A673 (cell line): ENCODE results near the gene GRIA1. TPM values are rescaled to one million over a fixed set of nuclear protein-coding genes. Genes with fewer than 3 reads are reported as not detected.

Experiments used
- BruUV-seq: library from RNA; stranded (reverse); fragments of 400-500 nt; replicated peaks from 2 replicates; lab custom pipeline; 2021; lab: Mats Ljungman, UMichigan
- CTCF ChIA-PET: fragments of 300-600 bp; sonication (Branson Sonifier 250); formaldehyde crosslinking; loops from one replicate; lab custom pipeline; 2022; ENCODE audit warnings: antibody characterized with exemption; lab: Charles Lee
- POLR2A ChIA-PET: fragments of 300-600 bp; sonication (Branson Sonifier 250); formaldehyde crosslinking; loops from one replicate; lab custom pipeline; 2022; ENCODE audit warnings: antibody characterized with exemption; ENCODE audit not compliant: low non-redundant PET; lab: Charles Lee
- DNase-seq: peaks from one replicate; pipeline ENCODE4 v3.0.0-alpha.2; 2015; ENCODE audit warnings: low spot score
- H3K27ac ChIP-seq: fragments of 200-600 bp; sonication (generic); 2 replicates; pipeline ENCODE4 v1.5.1; 2016; ENCODE audit warnings: mixed run types, low read depth, mild to moderate bottlenecking, mixed read lengths, antibody characterized with exemption, low read length; ENCODE audit not compliant: poor library complexity, severe bottlenecking
- H3K27me3 ChIP-seq: fragments of 200-600 bp; sonication (generic); replicated peaks from 2 replicates; pipeline ENCODE4 v1.6.1; 2017; ENCODE audit warnings: mixed run types, low read depth, mild to moderate bottlenecking, mixed read lengths, antibody characterized with exemption, low read length; ENCODE audit not compliant: insufficient read depth, poor library complexity
- H3K36me3 ChIP-seq: fragments of 200-600 bp; sonication (generic); 2 replicates; pipeline ENCODE4 v1.6.1; 2016; ENCODE audit warnings: mixed run types, mild to moderate bottlenecking, mixed read lengths, antibody characterized with exemption, low read length; ENCODE audit not compliant: insufficient read depth, poor library complexity, severe bottlenecking
- H3K4me1 ChIP-seq: fragments of 200-600 bp; sonication (generic); 2 replicates; pipeline ENCODE4 v1.6.1; 2017; ENCODE audit warnings: mixed run types, mild to moderate bottlenecking, mixed read lengths, antibody characterized with exemption, low read length; ENCODE audit not compliant: insufficient read depth, poor library complexity, severe bottlenecking
- H3K4me3 ChIP-seq: fragments of 200-600 bp; sonication (generic); 2 replicates; pipeline ENCODE4 v1.5.1; 2016; ENCODE audit warnings: low read depth, mixed run types, mild to moderate bottlenecking, mixed read lengths, low read length; ENCODE audit not compliant: poor library complexity, severe bottlenecking
- H3K9me3 ChIP-seq: fragments of 200-600 bp; sonication (generic); 2 replicates; pipeline ENCODE4 v1.6.1; 2016; ENCODE audit warnings: mixed run types, low read depth, mild to moderate bottlenecking, mixed read lengths, antibody characterized with exemption, low read length; ENCODE audit not compliant: poor library complexity, severe bottlenecking
- CTCF ChIP-seq: fragments of 300-800, 200-600 bp; sonication (generic); conservative IDR thresholded peaks from 2 replicates; pipeline ENCODE4 v1.5.1; 2017; ENCODE audit warnings: low read depth, mild to moderate bottlenecking, antibody characterized with exemption, low read length, moderate library complexity, mixed read lengths
- EZH2 ChIP-seq: fragments of 200-600 bp; sonication (generic); IDR thresholded peaks from 2 replicates; pipeline ENCODE4 v1.6.1; 2017; ENCODE audit warnings: borderline replicate concordance, low read depth, mild to moderate bottlenecking, mixed read lengths, antibody characterized with exemption, low read length; ENCODE audit not compliant: poor library complexity, severe bottlenecking
- intact Hi-C: fragments of 100-400 bp; cut with micrococcal nuclease; formaldehyde crosslinking; loops from one replicate; pipeline ENCODE4 v1.10.0; 2022; ENCODE audit not compliant: unreplicated experiment
- total RNA-seq: library from RNA; stranded (reverse); gene quantifications from 2 replicates; pipeline ENCODE4 v1.2.3, GENCODE V29; 2021

The GRIA1 gene
- total RNA-seq, 1 experiment from 2014 or later, result 0.69 TPM

- DNase-seq, result peak; percentile 90
- ChIA-PET CTCF (interaction anchor here (0.6 kb wide), 1 partner anchor 10 kb away, joined by 3 read pairs; no protein-coding TSS in a partner anchor), POLR2A (no interaction called here)
- Histone ChIP-seq H3K36me3 (no peaks in the 10 kb centered on the region), H3K9me3 (peaks cover 14% of the 10 kb centered on the region), H3K4me3 (no peak overlapping the region), H3K4me1 (peaks cover 23% of the 10 kb centered on the region), H3K27me3 (no peaks in the 10 kb centered on the region), H3K27ac (peak overlapping the region; percentile 82)
- no TSS peak for BruUV-seq
- intact Hi-C loops, result no loop called here
- TF ChIP-seq CTCF, result no peak
- no peak for TF ChIP-seq EZH2
Observed at GRCh38 chr5:153517241-153517611, 26.8 kb downstream of the GRIA1 start.

- ChIA-PET POLR2A (no interaction called here), CTCF (no interaction called here)
- no peaks in the 10 kb centered on the region for H3K36me3 ChIP-seq
- TF ChIP-seq CTCF (no peak), EZH2 (no peak)
- no peak overlapping the region for H3K4me3 ChIP-seq
- H3K27me3 ChIP-seq, result no peaks in the 10 kb centered on the region
- no TSS peak for BruUV-seq
- H3K4me1 ChIP-seq, result peaks cover 39% of the 10 kb centered on the region
- H3K27ac ChIP-seq, result no peak overlapping the region
- no peak for DNase-seq
- no peaks in the 10 kb centered on the region for H3K9me3 ChIP-seq
- intact Hi-C loops, result no loop called here
Observed at GRCh38 chr5:153520137-153520536, 29.7 kb downstream of the GRIA1 start.

- no TSS peak for BruUV-seq
- ChIA-PET POLR2A (no interaction called here), CTCF (no interaction called here)
- intact Hi-C loops, result no loop called here
- Histone ChIP-seq H3K4me3 (no peak overlapping the region), H3K36me3 (no peaks in the 10 kb centered on the region), H3K4me1 (peaks cover 39% of the 10 kb centered on the region), H3K27ac (no peak overlapping the region), H3K9me3 (no peaks in the 10 kb centered on the region), H3K27me3 (no peaks in the 10 kb centered on the region)
- no peak for TF ChIP-seq CTCF
- TF ChIP-seq EZH2, result no peak
- no peak for DNase-seq
Observed at GRCh38 chr5:153520952-153521351, 30.5 kb downstream of the GRIA1 start.
